ENCODE data around the gene ZNF557.
A peak's percentile ranks its signal among the peaks of the same experiment; 100 is the strongest.
"Not testable (repeated sequence)": the region's sequence is repeated elsewhere in the genome, so short reads cannot be mapped to it uniquely, and the experiment has no call there.

Gene ZNF557

DNA sequence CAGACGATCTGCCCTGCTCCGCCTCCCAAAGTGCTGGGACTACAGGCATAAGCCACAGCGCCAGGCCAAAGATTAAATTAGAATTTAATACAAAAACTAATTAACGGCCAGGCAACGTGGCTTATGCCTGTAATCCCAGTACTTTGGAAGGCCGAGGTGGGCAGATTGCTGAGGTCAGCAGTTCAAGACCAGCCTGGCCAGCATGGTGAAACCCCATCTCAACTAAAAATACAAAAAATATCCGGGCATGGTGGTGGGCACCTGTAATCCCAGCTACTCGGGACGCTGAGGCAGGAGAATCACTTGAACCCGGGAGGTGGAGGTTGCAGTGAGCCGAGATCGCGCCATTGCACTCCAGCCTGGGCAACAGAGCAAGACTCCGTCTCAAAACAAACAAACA, 13.8 kb upstream of the ZNF557 start:
- H3K36me3 ChIP-seq (ENCODE audit: control insufficient read depth in 1 of 2, insufficient read depth in 2 of 2, low read length in 2 of 2), result not testable (repeated sequence)

DNA sequence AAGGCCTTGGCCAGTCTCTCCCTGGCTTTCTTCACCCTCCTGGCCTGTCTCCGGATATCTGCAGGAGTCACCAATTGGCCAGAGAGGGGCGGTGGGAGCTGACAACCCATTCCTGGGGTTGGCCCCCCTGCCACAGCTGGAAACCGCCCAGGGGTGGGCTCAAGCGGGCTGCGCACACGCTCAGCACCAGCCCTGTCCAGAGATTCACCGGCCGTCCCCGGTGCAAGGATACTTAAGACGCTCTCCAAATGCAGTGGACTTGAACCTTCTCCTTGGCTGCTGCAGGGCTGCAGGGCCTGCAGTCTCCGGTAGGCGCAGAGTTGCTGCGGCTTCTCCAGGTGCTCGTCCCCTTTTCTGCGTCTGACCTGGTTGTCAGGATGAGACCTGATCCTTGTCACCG, 13.1 kb upstream of the ZNF557 start:
- H3K27me3 ChIP-seq (ENCODE audit: control insufficient read depth in 1 of 2, insufficient read depth in 2 of 2, low read length in 2 of 2); H3K9me3 ChIP-seq (ENCODE audit: control insufficient read depth in 1 of 2, low read length in 2 of 2); H3K9ac ChIP-seq (ENCODE audit: low read depth in 1 of 2, low read length in 2 of 2); H3K36me3 ChIP-seq (ENCODE audit: control insufficient read depth in 1 of 2, insufficient read depth in 2 of 2, low read length in 2 of 2); H3K4me3 ChIP-seq (ENCODE audit: low read depth in 1 of 2, low read length in 2 of 2); H3K4me1 ChIP-seq (ENCODE audit: control insufficient read depth in 1 of 2, insufficient read depth in 2 of 2, low read length in 2 of 2); H3K27ac ChIP-seq (ENCODE audit: low read depth, low read length): not testable (repeated sequence)

More for the DNA sequence above, 13.8 kb upstream of the ZNF557 start:
- H3K27me3 ChIP-seq (ENCODE audit: control insufficient read depth in 1 of 2, insufficient read depth in 2 of 2, low read length in 2 of 2); H3K9me3 ChIP-seq (ENCODE audit: control insufficient read depth in 1 of 2, low read length in 2 of 2); H3K4me1 ChIP-seq (ENCODE audit: control insufficient read depth in 1 of 2, insufficient read depth in 2 of 2, low read length in 2 of 2); H3K27ac ChIP-seq (ENCODE audit: low read depth, low read length); H3K4me3 ChIP-seq (ENCODE audit: low read depth in 1 of 2, low read length in 2 of 2); H3K9ac ChIP-seq (ENCODE audit: low read depth in 1 of 2, low read length in 2 of 2): not testable (repeated sequence)

DNA sequence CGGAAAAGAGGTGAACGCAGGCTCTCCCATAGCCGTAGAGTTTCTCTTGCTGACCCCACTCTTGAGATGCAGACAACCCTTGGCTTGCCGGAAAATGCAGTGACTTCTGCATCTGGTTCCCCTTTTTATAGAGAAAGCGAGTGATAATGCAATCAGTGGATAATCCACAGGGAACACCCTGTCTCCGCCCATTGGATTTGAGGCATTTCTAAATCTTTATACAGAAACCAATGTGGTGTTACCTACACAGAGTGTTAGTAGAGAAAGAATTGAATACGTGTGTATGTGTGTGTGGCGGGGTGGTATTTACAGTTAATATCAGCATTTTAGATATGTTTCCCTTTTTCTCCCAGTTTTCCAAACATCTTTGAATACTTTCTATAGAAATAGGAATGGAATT, 10.9 kb upstream of the ZNF557 start, which contains the start of gene MBD3L3:
Gene MBD3L3 (minus strand): TSS at position 101 of the 400 bp plus-strand sequence. CDS start 71 bp downstream, at position 30.
- H3K4me1 ChIP-seq (ENCODE audit: control insufficient read depth in 1 of 2, insufficient read depth in 2 of 2, low read length in 2 of 2); H3K9ac ChIP-seq (ENCODE audit: low read depth in 1 of 2, low read length in 2 of 2); H3K36me3 ChIP-seq (ENCODE audit: control insufficient read depth in 1 of 2, insufficient read depth in 2 of 2, low read length in 2 of 2); H3K27me3 ChIP-seq (ENCODE audit: control insufficient read depth in 1 of 2, insufficient read depth in 2 of 2, low read length in 2 of 2); H3K4me3 ChIP-seq (ENCODE audit: low read depth in 1 of 2, low read length in 2 of 2); H3K9me3 ChIP-seq (ENCODE audit: control insufficient read depth in 1 of 2, low read length in 2 of 2); H3K27ac ChIP-seq (ENCODE audit: low read depth, low read length): not testable (repeated sequence)

DNA sequence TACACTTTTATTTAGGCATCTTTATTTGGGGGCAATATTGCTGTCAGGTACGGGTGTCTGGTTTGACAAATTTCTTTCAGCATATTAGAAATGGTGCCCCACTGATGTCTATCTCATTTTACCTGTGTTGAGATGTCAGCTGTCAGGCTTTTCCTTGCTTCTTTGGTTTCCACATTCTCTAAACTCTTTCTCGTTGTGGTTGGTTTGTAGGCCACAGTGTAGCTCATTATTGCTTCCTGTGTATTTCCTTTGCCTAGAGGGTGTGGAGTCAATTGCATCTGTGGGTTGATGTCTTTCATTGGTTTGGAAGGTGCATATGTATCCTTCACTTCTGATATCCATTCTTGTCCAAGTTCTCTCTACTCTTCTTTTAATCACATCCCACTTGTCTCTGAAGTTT, 9.5 kb upstream of the ZNF557 start:
- H3K36me3 ChIP-seq (ENCODE audit: control insufficient read depth in 1 of 2, insufficient read depth in 2 of 2, low read length in 2 of 2); H3K27ac ChIP-seq (ENCODE audit: low read depth, low read length); H3K9ac ChIP-seq (ENCODE audit: low read depth in 1 of 2, low read length in 2 of 2): not testable (repeated sequence)

DNA sequence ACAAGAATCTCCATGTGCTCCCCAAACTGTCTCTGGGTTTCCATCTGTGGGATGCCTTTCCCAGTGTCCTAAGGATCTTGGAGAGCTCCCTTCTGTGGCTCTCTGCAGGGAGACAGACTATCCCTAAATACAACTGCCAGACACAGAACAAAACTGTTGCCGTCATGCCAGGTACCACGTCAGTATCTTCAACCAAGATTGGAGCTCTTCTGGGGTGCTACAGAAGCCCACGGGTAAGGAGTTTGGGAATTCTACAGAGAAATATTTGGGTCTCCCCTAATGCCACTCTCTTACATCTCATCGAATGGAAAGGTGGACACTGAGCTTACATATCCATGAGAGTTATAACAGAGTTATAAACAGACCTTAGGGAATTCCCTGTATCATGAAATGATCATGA, 6.2 kb upstream of the ZNF557 start:
- Histone ChIP-seq H3K4me3 (ENCODE audit: low read depth in 1 of 2, low read length in 2 of 2) (no peak overlapping the region), H3K9ac (ENCODE audit: low read depth in 1 of 2, low read length in 2 of 2) (no peak overlapping the region), H3K27ac (ENCODE audit: low read depth, low read length) (no peak overlapping the region), H3K9me3 (ENCODE audit: control insufficient read depth in 1 of 2, low read length in 2 of 2) (no peaks in the 10 kb centered on the region), H3K36me3 (ENCODE audit: control insufficient read depth in 1 of 2, insufficient read depth in 2 of 2, low read length in 2 of 2) (no peaks in the 10 kb centered on the region), H3K27me3 (ENCODE audit: control insufficient read depth in 1 of 2, insufficient read depth in 2 of 2, low read length in 2 of 2) (no peaks in the 10 kb centered on the region), H3K4me1 (ENCODE audit: control insufficient read depth in 1 of 2, insufficient read depth in 2 of 2, low read length in 2 of 2) (no peaks in the 10 kb centered on the region)

More for the DNA sequence above, 9.5 kb upstream of the ZNF557 start:
- not testable (repeated sequence) for H3K4me1 ChIP-seq (ENCODE audit: control insufficient read depth in 1 of 2, insufficient read depth in 2 of 2, low read length in 2 of 2); H3K4me3 ChIP-seq (ENCODE audit: low read depth in 1 of 2, low read length in 2 of 2); H3K9me3 ChIP-seq (ENCODE audit: control insufficient read depth in 1 of 2, low read length in 2 of 2); H3K27me3 ChIP-seq (ENCODE audit: control insufficient read depth in 1 of 2, insufficient read depth in 2 of 2, low read length in 2 of 2)

DNA sequence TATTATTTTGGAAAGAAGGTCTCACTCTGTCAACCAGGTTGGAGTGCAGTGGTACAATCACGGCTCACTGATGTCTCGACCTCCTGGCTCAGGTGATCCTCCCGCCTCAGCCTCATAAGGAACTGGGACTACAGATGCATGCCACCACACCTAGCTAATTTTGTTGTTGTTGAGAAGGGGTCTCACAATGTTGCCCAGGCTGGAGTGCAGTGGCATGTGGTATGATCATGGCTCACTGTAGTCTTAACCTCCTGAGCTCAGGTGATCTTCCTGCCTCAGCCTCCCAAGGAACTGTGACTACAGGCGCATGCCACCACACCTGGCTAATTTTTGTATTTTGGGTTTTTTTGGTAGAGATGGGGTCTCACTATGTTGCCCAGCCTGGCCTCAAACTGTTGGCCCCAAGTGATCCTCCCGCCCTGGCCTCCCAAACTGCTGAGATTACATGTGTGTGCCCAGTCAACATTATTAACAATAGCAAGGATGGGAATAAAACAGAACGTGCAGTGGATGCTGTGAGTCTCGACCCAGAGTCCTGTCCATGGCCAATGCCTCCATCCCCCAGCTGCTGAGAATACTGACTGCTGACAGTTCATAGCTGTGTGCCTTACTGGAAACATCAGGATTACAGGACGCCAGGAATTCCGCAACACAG, 5.6 kb upstream of the ZNF557 start:
- no peaks in the 10 kb centered on the region for H3K9me3 ChIP-seq (ENCODE audit: control insufficient read depth in 1 of 2, low read length in 2 of 2)
- H3K9ac ChIP-seq (ENCODE audit: low read depth in 1 of 2, low read length in 2 of 2), result no peak overlapping the region
- no peaks in the 10 kb centered on the region for H3K27me3 ChIP-seq (ENCODE audit: control insufficient read depth in 1 of 2, insufficient read depth in 2 of 2, low read length in 2 of 2)
- no peak overlapping the region for H3K4me3 ChIP-seq (ENCODE audit: low read depth in 1 of 2, low read length in 2 of 2)
- no peaks in the 10 kb centered on the region for H3K4me1 ChIP-seq (ENCODE audit: control insufficient read depth in 1 of 2, insufficient read depth in 2 of 2, low read length in 2 of 2)
- no peaks in the 10 kb centered on the region for H3K36me3 ChIP-seq (ENCODE audit: control insufficient read depth in 1 of 2, insufficient read depth in 2 of 2, low read length in 2 of 2)
- H3K27ac ChIP-seq (ENCODE audit: low read depth, low read length), result no peak overlapping the region

DNA sequence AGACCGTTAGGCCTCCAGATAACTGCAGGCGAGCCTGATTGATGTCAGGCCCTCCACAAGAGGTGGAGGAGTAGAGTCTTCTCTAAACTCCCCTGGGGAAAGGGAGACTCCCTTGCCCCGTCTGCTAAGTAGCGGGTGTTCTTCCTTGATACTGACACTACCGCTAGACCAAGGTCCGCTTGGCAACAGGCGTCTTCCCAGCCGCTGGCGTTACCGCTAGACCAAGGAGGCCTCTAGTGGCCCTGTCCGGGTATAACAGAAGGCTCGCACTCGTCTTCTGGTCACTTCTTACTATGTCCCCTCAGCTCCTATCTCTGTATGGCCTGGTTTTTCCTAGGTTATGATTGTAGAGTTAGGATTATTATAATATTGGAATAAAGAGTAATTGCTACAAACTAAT, 2.4 kb upstream of the ZNF557 start:
- not testable (repeated sequence) for H3K9ac ChIP-seq (ENCODE audit: low read depth in 1 of 2, low read length in 2 of 2); H3K27ac ChIP-seq (ENCODE audit: low read depth, low read length); H3K9me3 ChIP-seq (ENCODE audit: control insufficient read depth in 1 of 2, low read length in 2 of 2); H3K4me1 ChIP-seq (ENCODE audit: control insufficient read depth in 1 of 2, insufficient read depth in 2 of 2, low read length in 2 of 2); H3K4me3 ChIP-seq (ENCODE audit: low read depth in 1 of 2, low read length in 2 of 2); H3K36me3 ChIP-seq (ENCODE audit: control insufficient read depth in 1 of 2, insufficient read depth in 2 of 2, low read length in 2 of 2); H3K27me3 ChIP-seq (ENCODE audit: control insufficient read depth in 1 of 2, insufficient read depth in 2 of 2, low read length in 2 of 2)

DNA sequence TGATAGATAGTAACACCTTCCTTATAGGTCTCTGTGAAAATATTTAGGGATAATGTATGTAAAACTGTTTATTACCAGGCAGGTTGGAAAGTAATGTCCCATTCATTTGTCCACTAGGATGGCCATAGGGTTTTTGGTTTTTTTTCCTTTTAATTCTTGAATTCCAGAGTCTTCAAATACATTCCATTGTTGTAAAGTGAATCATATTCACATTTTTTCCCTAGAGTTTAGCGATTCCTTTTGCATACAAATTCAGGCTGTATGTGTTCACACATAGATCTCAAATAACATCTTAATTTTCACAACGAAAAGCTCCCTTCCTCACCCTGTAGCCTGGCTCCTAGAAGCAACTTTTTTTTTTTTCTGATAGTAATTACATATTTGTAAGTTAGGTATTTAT, 1.8 kb upstream of the ZNF557 start:
- Histone ChIP-seq H3K4me3 (ENCODE audit: low read depth in 1 of 2, low read length in 2 of 2) (no peak overlapping the region), H3K36me3 (ENCODE audit: control insufficient read depth in 1 of 2, insufficient read depth in 2 of 2, low read length in 2 of 2) (peaks cover 5 to 9% of the 10 kb centered on the region in 2 donors), H3K9me3 (ENCODE audit: control insufficient read depth in 1 of 2, low read length in 2 of 2) (no peaks in the 10 kb centered on the region), H3K4me1 (ENCODE audit: control insufficient read depth in 1 of 2, insufficient read depth in 2 of 2, low read length in 2 of 2) (peaks cover 7 to 8% of the 10 kb centered on the region in 2 donors), H3K27me3 (ENCODE audit: control insufficient read depth in 1 of 2, insufficient read depth in 2 of 2, low read length in 2 of 2) (no peaks in the 10 kb centered on the region), H3K27ac (ENCODE audit: low read depth, low read length) (no peak overlapping the region), H3K9ac (ENCODE audit: low read depth in 1 of 2, low read length in 2 of 2) (no peak overlapping the region)

DNA sequence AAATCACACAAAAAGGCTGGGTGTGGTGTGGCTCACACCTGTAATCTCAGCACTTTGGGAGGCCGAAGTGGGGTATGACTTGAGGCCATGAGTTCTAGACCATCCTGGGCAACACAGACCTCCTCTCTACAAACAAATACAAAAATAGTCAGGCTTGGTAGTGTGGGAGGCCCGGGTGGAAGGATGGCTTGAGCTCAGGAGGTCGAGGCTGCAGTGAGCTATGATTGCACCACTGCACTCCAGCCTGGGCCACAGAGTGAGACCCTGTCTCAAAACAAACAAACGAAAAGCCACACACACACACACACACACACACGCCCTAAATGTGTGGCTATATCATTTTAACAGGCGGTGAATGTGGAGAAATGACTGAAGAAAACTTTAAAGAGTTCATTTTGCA, 904 bp upstream of the ZNF557 start:
- Histone ChIP-seq H3K4me1 (ENCODE audit: control insufficient read depth in 1 of 2, insufficient read depth in 2 of 2, low read length in 2 of 2) (peaks cover 7 to 8% of the 10 kb centered on the region in 2 donors), H3K27ac (ENCODE audit: low read depth, low read length) (no peak overlapping the region), H3K9ac (ENCODE audit: low read depth in 1 of 2, low read length in 2 of 2) (no peak overlapping the region), H3K27me3 (ENCODE audit: control insufficient read depth in 1 of 2, insufficient read depth in 2 of 2, low read length in 2 of 2) (no peaks in the 10 kb centered on the region), H3K36me3 (ENCODE audit: control insufficient read depth in 1 of 2, insufficient read depth in 2 of 2, low read length in 2 of 2) (peaks cover 10 to 18% of the 10 kb centered on the region in 2 donors), H3K9me3 (ENCODE audit: control insufficient read depth in 1 of 2, low read length in 2 of 2) (no peaks in the 10 kb centered on the region), H3K4me3 (ENCODE audit: low read depth in 1 of 2, low read length in 2 of 2) (peak overlapping the region; percentile 40 to 50)

DNA sequence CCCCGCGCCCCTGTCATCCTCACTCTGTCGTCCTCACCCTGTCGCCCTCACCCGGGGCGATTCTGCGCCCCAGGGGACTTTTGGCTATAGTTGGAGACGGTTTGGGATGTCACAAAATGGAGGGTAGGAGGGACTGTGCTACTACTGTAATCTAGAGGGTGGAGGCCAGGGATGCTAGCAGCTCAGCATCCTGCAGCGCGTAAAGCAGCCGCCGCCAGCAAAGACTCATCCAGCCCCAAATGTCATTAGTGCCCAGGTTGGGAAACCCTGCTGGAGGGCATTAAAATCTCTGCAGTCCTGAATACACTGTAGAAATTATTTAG, 362 bp downstream of the ZNF557 start:
- H3K4me1 ChIP-seq (ENCODE audit: control insufficient read depth in 1 of 2, insufficient read depth in 2 of 2, low read length in 2 of 2), result peaks cover 7 to 8% of the 10 kb centered on the region in 2 donors
- H3K4me3 ChIP-seq (ENCODE audit: low read depth in 1 of 2, low read length in 2 of 2), result peak overlapping the region; percentile 90 to 100
- no peaks in the 10 kb centered on the region for H3K27me3 ChIP-seq (ENCODE audit: control insufficient read depth in 1 of 2, insufficient read depth in 2 of 2, low read length in 2 of 2)
- peak overlapping the region; percentile 73 to 82 for H3K9ac ChIP-seq (ENCODE audit: low read depth in 1 of 2, low read length in 2 of 2)
- peaks cover 0 to 2% of the 10 kb centered on the region in 2 donors for H3K9me3 ChIP-seq (ENCODE audit: control insufficient read depth in 1 of 2, low read length in 2 of 2)
- H3K36me3 ChIP-seq (ENCODE audit: control insufficient read depth in 1 of 2, insufficient read depth in 2 of 2, low read length in 2 of 2), result peaks cover 19 to 28% of the 10 kb centered on the region in 2 donors
- H3K27ac ChIP-seq (ENCODE audit: low read depth, low read length), result peak overlapping the region; percentile 85

DNA sequence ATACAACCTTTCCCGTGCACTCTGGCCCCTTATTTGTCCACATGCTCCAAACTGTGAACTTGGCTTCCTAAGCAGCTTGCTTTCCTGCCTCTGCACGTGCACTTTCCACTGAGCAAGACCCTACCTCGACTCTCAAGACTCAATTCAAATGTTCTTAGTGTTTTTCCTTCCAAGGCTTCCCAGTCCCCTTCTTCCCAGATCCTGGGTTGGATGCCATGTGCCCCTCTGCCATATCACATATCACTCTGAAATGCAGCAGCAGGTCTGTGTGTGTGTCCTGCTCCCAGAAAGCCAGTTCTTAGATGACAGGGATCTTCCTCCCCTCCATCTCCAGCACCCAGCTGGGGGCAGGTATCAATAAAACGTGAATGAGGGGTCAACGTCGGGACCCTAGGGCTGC, 3.0 kb downstream of the ZNF557 start:
- Histone ChIP-seq H3K9me3 (ENCODE audit: control insufficient read depth in 1 of 2, low read length in 2 of 2) (peaks cover 5 to 14% of the 10 kb centered on the region in 2 donors), H3K27me3 (ENCODE audit: control insufficient read depth in 1 of 2, insufficient read depth in 2 of 2, low read length in 2 of 2) (no peaks in the 10 kb centered on the region), H3K27ac (ENCODE audit: low read depth, low read length) (no peak overlapping the region), H3K9ac (ENCODE audit: low read depth in 1 of 2, low read length in 2 of 2) (no peak overlapping the region), H3K36me3 (ENCODE audit: control insufficient read depth in 1 of 2, insufficient read depth in 2 of 2, low read length in 2 of 2) (peaks cover 43 to 55% of the 10 kb centered on the region in 2 donors), H3K4me3 (ENCODE audit: low read depth in 1 of 2, low read length in 2 of 2) (no peak overlapping the region), H3K4me1 (ENCODE audit: control insufficient read depth in 1 of 2, insufficient read depth in 2 of 2, low read length in 2 of 2) (peaks cover 7 to 8% of the 10 kb centered on the region in 2 donors)

Measured in duodenal mucosa (tissue), 2 donors.